ENCODE measurements around the gene EGF.

EGF gene

GRCh38 chr4:110046588-110047049 is 133.9 kb downstream of the EGF start:
- no peak for DNase-seq (ENCODE audit: low read depth, low spot score)
- TF ChIP-seq FOXP2 (optimal IDR thresholded peaks at IDR 0.05; ENCODE audit: control extremely low read depth, extremely low read length, insufficient read depth) = no peak
- TF ChIP-seq POLR2AphosphoS5 (IDR thresholded peaks at IDR 0.05; ENCODE audit: borderline replicate concordance, low read depth, low read length) = no peak
- TF ChIP-seq EZH2 (IDR thresholded peaks at IDR 0.05) = no peak
- H3K9ac ChIP-seq (ENCODE audit: insufficient read length) = no peak overlapping the region
- no peaks in the 10 kb centered on the region for H3K9me3 ChIP-seq (ENCODE audit: low read depth, low read length)
- no peak overlapping the region for H3K4me3 ChIP-seq
- H3K27ac ChIP-seq = no peak overlapping the region
- H3K36me3 ChIP-seq (ENCODE audit: insufficient read depth, low read length) = no peaks in the 10 kb centered on the region

- Histone ChIP-seq H3K4me3 (peak overlapping the region; percentile 7; the same call in 1 of the 2 replicates), H3K36me3 (ENCODE audit: insufficient read depth, low read length) (no peaks in the 10 kb centered on the region), H3K9me3 (ENCODE audit: low read depth, low read length) (no peaks in the 10 kb centered on the region), H3K9ac (ENCODE audit: insufficient read length) (no peak overlapping the region), H3K27ac (no peak overlapping the region)
- DNase-seq (ENCODE audit: low read depth, low spot score) = no peak
- no peak for TF ChIP-seq FOXP2 (optimal IDR thresholded peaks at IDR 0.05; ENCODE audit: control extremely low read depth, extremely low read length, insufficient read depth)
- TF ChIP-seq EZH2 (IDR thresholded peaks at IDR 0.05) = no peak
- no peak for TF ChIP-seq POLR2AphosphoS5 (IDR thresholded peaks at IDR 0.05; ENCODE audit: borderline replicate concordance, low read depth, low read length)
Measured at GRCh38 chr4:110049951-110050925, 137.6 kb downstream of the EGF start.

- Histone ChIP-seq H3K4me3 (no peak overlapping the region), H3K9me3 (ENCODE audit: low read depth, low read length) (no peaks in the 10 kb centered on the region), H3K9ac (ENCODE audit: insufficient read length) (no peak overlapping the region), H3K36me3 (ENCODE audit: insufficient read depth, low read length) (no peaks in the 10 kb centered on the region), H3K27ac (no peak overlapping the region)
- no peak for DNase-seq (ENCODE audit: low read depth, low spot score)
- TF ChIP-seq FOXP2 (optimal IDR thresholded peaks at IDR 0.05; ENCODE audit: control extremely low read depth, extremely low read length, insufficient read depth) (no peak), POLR2AphosphoS5 (IDR thresholded peaks at IDR 0.05; ENCODE audit: borderline replicate concordance, low read depth, low read length) (no peak), EZH2 (IDR thresholded peaks at IDR 0.05) (no peak)
Measured at GRCh38 chr4:110055158-110055768, 142.6 kb downstream of the EGF start.

GRCh38 chr4:110058677-110059076 is 146.0 kb downstream of the EGF start:
- TF ChIP-seq FOXP2 (optimal IDR thresholded peaks at IDR 0.05; ENCODE audit: control extremely low read depth, extremely low read length, insufficient read depth) = no peak
- TF ChIP-seq EZH2 (IDR thresholded peaks at IDR 0.05) = no peak
- no peak for TF ChIP-seq POLR2AphosphoS5 (IDR thresholded peaks at IDR 0.05; ENCODE audit: borderline replicate concordance, low read depth, low read length)
- H3K9ac ChIP-seq (ENCODE audit: insufficient read length) = no peak overlapping the region
- H3K4me3 ChIP-seq = no peak overlapping the region
- H3K36me3 ChIP-seq (ENCODE audit: insufficient read depth, low read length) = no peaks in the 10 kb centered on the region
- no peak overlapping the region for H3K27ac ChIP-seq
- DNase-seq (ENCODE audit: low read depth, low spot score) = no peak
- no peaks in the 10 kb centered on the region for H3K9me3 ChIP-seq (ENCODE audit: low read depth, low read length)

GRCh38 chr4:110059556-110060191 is 147.0 kb downstream of the EGF start:
- Histone ChIP-seq H3K9me3 (ENCODE audit: low read depth, low read length) (no peaks in the 10 kb centered on the region), H3K9ac (ENCODE audit: insufficient read length) (no peak overlapping the region), H3K4me3 (no peak overlapping the region), H3K27ac (no peak overlapping the region), H3K36me3 (ENCODE audit: insufficient read depth, low read length) (no peaks in the 10 kb centered on the region)
- TF ChIP-seq EZH2 (IDR thresholded peaks at IDR 0.05) (no peak), FOXP2 (optimal IDR thresholded peaks at IDR 0.05; ENCODE audit: control extremely low read depth, extremely low read length, insufficient read depth) (no peak), POLR2AphosphoS5 (IDR thresholded peaks at IDR 0.05; ENCODE audit: borderline replicate concordance, low read depth, low read length) (no peak)
- no peak for DNase-seq (ENCODE audit: low read depth, low spot score)

- Histone ChIP-seq H3K9ac (ENCODE audit: insufficient read length) (no peak overlapping the region), H3K9me3 (ENCODE audit: low read depth, low read length) (no peaks in the 10 kb centered on the region), H3K36me3 (ENCODE audit: insufficient read depth, low read length) (no peaks in the 10 kb centered on the region), H3K4me3 (no peak overlapping the region), H3K27ac (no peak overlapping the region)
- TF ChIP-seq EZH2 (IDR thresholded peaks at IDR 0.05) = no peak
- no peak for TF ChIP-seq FOXP2 (optimal IDR thresholded peaks at IDR 0.05; ENCODE audit: control extremely low read depth, extremely low read length, insufficient read depth)
- no peak for TF ChIP-seq POLR2AphosphoS5 (IDR thresholded peaks at IDR 0.05; ENCODE audit: borderline replicate concordance, low read depth, low read length)
- no peak for DNase-seq (ENCODE audit: low read depth, low spot score)
Measured at GRCh38 chr4:110061076-110061475, 148.4 kb downstream of the EGF start.

Data from SK-N-MC (cell line).